SK-N-SH (cell line): ENCODE data around the gene TPSG1. TPM values are rescaled to one million over a fixed set of nuclear protein-coding genes. Genes with fewer than 3 reads are reported as not detected.
A peak's percentile ranks its signal among the peaks of the same experiment; 100 is the strongest.

Experiments
- CTCF ChIA-PET: fragments of 300-600, 350-600 bp; formaldehyde crosslinking; extraction: SDS; loops from one replicate; lab custom pipeline; 2021; lab: Yijun Ruan, JAX
- POLR2A ChIA-PET: fragments of 350-600 bp; sonication (Branson Sonifier 250); formaldehyde crosslinking; extraction: SDS; loops from one replicate; lab custom pipeline; 2020; ENCODE audit warnings: antibody characterized with exemption, inconsistent platforms; lab: Yijun Ruan, JAX
- DNase-seq: peaks from one replicate; pipeline ENCODE4 v3.0.0; 2012
- H2AFZ ChIP-seq: fragments of 200-600 bp; sonication (generic); 2 replicates; pipeline ENCODE4 v1.8.1; 2016; ENCODE audit warnings: antibody characterized with exemption, mild to moderate bottlenecking, low read depth
- H3F3A ChIP-seq: fragments of 200-600 bp; sonication (generic); replicated peaks from 2 replicates; pipeline ENCODE3; 2016; ENCODE audit warnings: antibody characterized with exemption, mild to moderate bottlenecking; ENCODE audit not compliant: insufficient read depth
- H3K27ac ChIP-seq, 2 experiments: fragments of 200-500 bp in 1 of 2; fragments of 200-600 bp in 1 of 2; sonication (Bioruptor generic) in 1 of 2; sonication (generic), shearing (Covaris generic) in 1 of 2; 2 replicates each; pipeline versions ENCODE4 v1.5.1 to v1.6.1; 2014 to 2016; ENCODE audit warnings: low read depth in 2 of 2, inconsistent platforms in 1 of 2, low read length in 1 of 2, mild to moderate bottlenecking in 1 of 2, mixed read lengths in 1 of 2
- H3K27me3 ChIP-seq: fragments of 200-600 bp; sonication (generic), shearing (Covaris generic); 2 replicates; pipeline ENCODE4 v1.6.1; 2016; ENCODE audit warnings: mixed run types; ENCODE audit not compliant: insufficient read depth
- H3K36me3 ChIP-seq, 2 experiments: fragments of 200-500 bp in 1 of 2; fragments of 200-600 bp in 1 of 2; sonication (Bioruptor generic) in 1 of 2; sonication (generic) in 1 of 2; replicated peaks in 1 of 2; 2 replicates each; pipeline versions ENCODE3 to v1.5.1; 2014 to 2016; ENCODE audit warnings: low read length in 1 of 2, mild to moderate bottlenecking in 1 of 2; ENCODE audit not compliant: insufficient read depth in 2 of 2, control insufficient read depth in 1 of 2
- H3K4me1 ChIP-seq, 2 experiments: fragments of 200-500 bp in 1 of 2; fragments of 200-600 bp in 1 of 2; sonication (Bioruptor generic) in 1 of 2; sonication (generic), shearing (Covaris generic) in 1 of 2; 2 replicates each; pipeline versions ENCODE4 v1.5.1 to v1.6.1; 2014 to 2016; ENCODE audit warnings: low read depth in 1 of 2, low read length in 1 of 2, mixed run types in 1 of 2; ENCODE audit not compliant: insufficient read depth in 2 of 2, control insufficient read depth in 1 of 2
- H3K4me2 ChIP-seq: fragments of 200-600 bp; sonication (generic), shearing (Covaris generic); 2 replicates; pipeline ENCODE4 v1.6.1; 2017; ENCODE audit warnings: mixed run types
- H3K4me3 ChIP-seq, 2 experiments: fragments of 200-500 bp in 1 of 2; fragments of 200-600 bp in 1 of 2; sonication (Bioruptor generic) in 1 of 2; sonication (generic), shearing (Covaris generic) in 1 of 2; 2 replicates each; pipeline versions ENCODE4 v1.5.1 to v1.8.1; 2014 to 2016; ENCODE audit warnings: low read depth in 2 of 2, inconsistent platforms in 1 of 2, low read length in 1 of 2, mild to moderate bottlenecking in 1 of 2, mixed read lengths in 1 of 2, moderate library complexity in 1 of 2
- H3K79me2 ChIP-seq: fragments of 200-600 bp; sonication (generic); 2 replicates; pipeline ENCODE4 v1.8.1; 2017; ENCODE audit warnings: mild to moderate bottlenecking; ENCODE audit not compliant: insufficient read depth
- H3K9ac ChIP-seq: fragments of 200-600 bp; sonication (generic); 2 replicates; pipeline ENCODE4 v1.6.1; 2017; ENCODE audit warnings: mixed run types
- H3K9me2 ChIP-seq: fragments of 200-600 bp; sonication (generic); 2 replicates; pipeline ENCODE4 v1.6.1; 2017; ENCODE audit warnings: mixed run types
- H3K9me3 ChIP-seq: fragments of 200-600 bp; sonication (generic); 2 replicates; pipeline ENCODE4 v1.6.1; 2017; ENCODE audit warnings: mixed run types, mild to moderate bottlenecking, moderate library complexity
- H4K20me1 ChIP-seq: fragments of 200-600 bp; sonication (generic); 2 replicates; pipeline ENCODE4 v1.6.1; 2017; ENCODE audit warnings: mild to moderate bottlenecking, mixed run types; ENCODE audit not compliant: insufficient read depth
- CHD2 ChIP-seq: fragments of 150-350 bp; IDR thresholded peaks from 2 replicates; pipeline ENCODE4 v1.6.1; 2018; ENCODE audit warnings: low read length; ENCODE audit not compliant: partially characterized antibody
- FOSL2 ChIP-seq: IDR thresholded peaks from 2 replicates; pipeline ENCODE4 v1.4.0; 2012; ENCODE audit warnings: low read depth, mild to moderate bottlenecking, moderate library complexity, borderline replicate concordance
- FOXJ3 ChIP-seq: sonication (generic); formaldehyde crosslinking; IDR thresholded peaks from 2 replicates; pipeline ENCODE4 v1.5.1; 2020; ENCODE audit warnings: mild to moderate bottlenecking, missing genetic modification reagents
- FOXM1 ChIP-seq: IDR thresholded peaks from 2 replicates; pipeline ENCODE4 v1.4.0; 2012; ENCODE audit warnings: low read depth, mild to moderate bottlenecking
- GABPA ChIP-seq: IDR thresholded peaks from 2 replicates; pipeline ENCODE4 v1.4.0; 2012; ENCODE audit warnings: low read depth, mild to moderate bottlenecking
- GATA2 ChIP-seq: sonication (generic); formaldehyde crosslinking; IDR thresholded peaks from 2 replicates; pipeline ENCODE4 v1.5.0; 2020; ENCODE audit warnings: mild to moderate bottlenecking, missing genetic modification reagents
- IRF3 ChIP-seq: fragments of 150-350 bp; IDR thresholded peaks from 2 replicates; pipeline ENCODE4 v1.6.1; 2016; ENCODE audit warnings: mild to moderate bottlenecking, low read depth, low read length
- MAX ChIP-seq: IDR thresholded peaks from 2 replicates; pipeline ENCODE4 v1.4.0; 2012; ENCODE audit warnings: low read depth
- MXI1 ChIP-seq: IDR thresholded peaks from 2 replicates; pipeline ENCODE4 v1.6.1; 2012; ENCODE audit warnings: mild to moderate bottlenecking, low read depth, low read length, improper control_type of control experiment
- PBX3 ChIP-seq: IDR thresholded peaks from 2 replicates; pipeline ENCODE4; 2012
- POLR2AphosphoS5 ChIP-seq: IDR thresholded peaks from 2 replicates; pipeline ENCODE4 v1.6.1; 2012; ENCODE audit warnings: low read depth, low read length
- RCOR1 ChIP-seq: fragments of 150-350 bp; IDR thresholded peaks from 2 replicates; pipeline ENCODE4 v1.6.1; 2017; ENCODE audit warnings: antibody characterized with exemption, low read length
- REST ChIP-seq: IDR thresholded peaks from 2 replicates; pipeline ENCODE4 v1.6.1; 2012; ENCODE audit warnings: mild to moderate bottlenecking, low read depth, low read length, moderate library complexity
- RXRA ChIP-seq: IDR thresholded peaks from 2 replicates; pipeline ENCODE4 v1.4.0; 2012; ENCODE audit warnings: low read depth, mild to moderate bottlenecking, borderline replicate concordance
- SMC3 ChIP-seq: IDR thresholded peaks from 2 replicates; pipeline ENCODE4 v1.6.1; 2012; ENCODE audit warnings: low read depth, low read length, improper control_type of control experiment
- TAF1 ChIP-seq: IDR thresholded peaks from 2 replicates; pipeline ENCODE4 v1.6.1; 2012; ENCODE audit warnings: low read depth, mild to moderate bottlenecking, low read length, moderate library complexity, borderline replicate concordance
- TCF12 ChIP-seq: IDR thresholded peaks from 2 replicates; pipeline ENCODE4 v1.4.0; 2012
- TEAD4 ChIP-seq: IDR thresholded peaks from 2 replicates; pipeline ENCODE4 v1.4.0; 2012; ENCODE audit warnings: mild to moderate bottlenecking, borderline replicate concordance; ENCODE audit not compliant: insufficient read depth
- USF1 ChIP-seq: IDR thresholded peaks from 2 replicates; pipeline ENCODE4 v1.4.0; 2012; ENCODE audit warnings: low read depth, borderline replicate concordance
- USF2 ChIP-seq: fragments of 150-350 bp; IDR thresholded peaks from 2 replicates; pipeline ENCODE4 v1.6.1; 2017; ENCODE audit warnings: antibody characterized with exemption, low read length, low read depth, borderline replicate concordance
- WGBS: methylation state at CpG from one replicate; pipeline ENCODE4 v1.1.6; 2017; ENCODE audit warnings: low lambda C conversion rate; 5-methylcytosine and 5-hydroxymethylcytosine counted together
- polyA plus RNA-seq, 3 experiments: library from polyadenylated mRNA; depleted of rRNA; stranded (reverse); fragments of >200 nt; gene quantifications; 2 replicates each; pipeline ENCODE4 v1.2.3, GENCODE V29; 2012

TPSG1 gene
- polyA plus RNA-seq, 1 of the 3 experiments (the other 2 are of a cell fraction), result not detected

GRCh38 chr16:1195393-1195666 lies 29.7 kb downstream of the TPSG1 start:
- Histone ChIP-seq H3K9ac (no peak overlapping the region), H3K4me3 (no peak overlapping the region), H3K9me3 (no peaks in the 10 kb centered on the region), H3K9me2 (no peaks in the 10 kb centered on the region), H3F3A (no peaks in the 10 kb centered on the region), H3K4me1 (no peaks in the 10 kb centered on the region; a peak in 1 of 4 replicates), H3K79me2 (no peaks in the 10 kb centered on the region), H3K27ac (no peak overlapping the region), H3K27me3 (peaks cover 36% of the 10 kb centered on the region), H4K20me1 (peaks cover 8% of the 10 kb centered on the region; the same call in 1 of the 2 replicates), H3K36me3 (no peaks in the 10 kb centered on the region), H2AFZ (no peak overlapping the region), H3K4me2 (no peak overlapping the region)
- no peak for DNase-seq
- 47% methylated on average over 6 of the region's 14 CpGs for WGBS
- ChIA-PET POLR2A (no interaction called here), CTCF (interaction anchor here (1.0 to 1.5 kb wide), 3 partner anchors 11 to 69 kb away, joined by 3 to 5 read pairs (median 3); no protein-coding TSS in a partner anchor)
- TF ChIP-seq MAX, result no peak
- no peak for TF ChIP-seq FOSL2
- TF ChIP-seq USF2, result no peak
- TF ChIP-seq GATA2, result no peak
- no peak for TF ChIP-seq TAF1
- no peak for TF ChIP-seq TCF12
- TF ChIP-seq MXI1, result no peak
- no peak for TF ChIP-seq CHD2

GRCh38 chr16:1194665-1195392 lies 30.2 kb downstream of the TPSG1 start:
- no peaks in the 10 kb centered on the region for H3K9me2 ChIP-seq
- no peak overlapping the region for H2AFZ ChIP-seq
- peak overlapping the region in 1 of 2 experiments; percentile 31; a peak in 1 of 4 replicates for H3K4me3 ChIP-seq
- peaks cover 41% of the 10 kb centered on the region for H3K27me3 ChIP-seq
- H3K36me3 ChIP-seq, result no peaks in the 10 kb centered on the region
- no peak overlapping the region for H3K27ac ChIP-seq
- POLR2A ChIA-PET, result no interaction called here
- no peak overlapping the region for H3K4me2 ChIP-seq
- no peaks in the 10 kb centered on the region; a peak in 1 of 4 replicates for H3K4me1 ChIP-seq
- H4K20me1 ChIP-seq, result peaks cover 8% of the 10 kb centered on the region; the same call in 1 of the 2 replicates
- peak; percentile 89 for DNase-seq
- no peaks in the 10 kb centered on the region for H3K79me2 ChIP-seq
- H3F3A ChIP-seq, result no peaks in the 10 kb centered on the region
- CTCF ChIA-PET, result interaction anchor here (0.7 to 2.1 kb wide), 20 partner anchors 10 to 196 kb away, joined by 3 to 9 read pairs (median 4); partner anchors contain the start of gene TPSG1
- WGBS, result 24% methylated on average over 26 of the region's 61 CpGs
- no peak overlapping the region for H3K9ac ChIP-seq
- H3K9me3 ChIP-seq, result no peaks in the 10 kb centered on the region
- TF ChIP-seq IRF3 (no peak), RCOR1 (no peak), GABPA (no peak), RXRA (no peak), USF1 (no peak), POLR2AphosphoS5 (no peak), PBX3 (no peak), REST (no peak), CHD2 (no peak), FOXM1 (no peak), SMC3 (peak; percentile 84), FOSL2 (no peak), FOXJ3 (CRISPR knock-in tag) (no peak), TEAD4 (no peak)
